ENCODE data around the gene NT5C1B.

GRCh38 chr2:18517386-18517785 lies 72.0 kb downstream of the NT5C1B start:
- TF ChIP-seq CTCF (IDR thresholded peaks at IDR 0.05) (no peak), POLR2A (IDR thresholded peaks at IDR 0.05) (no peak)
